ENCODE measurements around the gene OTX2. TPM values are rescaled to one million over a fixed set of nuclear protein-coding genes. Genes with fewer than 3 reads are reported as not detected.

OTX2 gene
- total RNA-seq, 4 donors from 2014 or later = not detected

DNA sequence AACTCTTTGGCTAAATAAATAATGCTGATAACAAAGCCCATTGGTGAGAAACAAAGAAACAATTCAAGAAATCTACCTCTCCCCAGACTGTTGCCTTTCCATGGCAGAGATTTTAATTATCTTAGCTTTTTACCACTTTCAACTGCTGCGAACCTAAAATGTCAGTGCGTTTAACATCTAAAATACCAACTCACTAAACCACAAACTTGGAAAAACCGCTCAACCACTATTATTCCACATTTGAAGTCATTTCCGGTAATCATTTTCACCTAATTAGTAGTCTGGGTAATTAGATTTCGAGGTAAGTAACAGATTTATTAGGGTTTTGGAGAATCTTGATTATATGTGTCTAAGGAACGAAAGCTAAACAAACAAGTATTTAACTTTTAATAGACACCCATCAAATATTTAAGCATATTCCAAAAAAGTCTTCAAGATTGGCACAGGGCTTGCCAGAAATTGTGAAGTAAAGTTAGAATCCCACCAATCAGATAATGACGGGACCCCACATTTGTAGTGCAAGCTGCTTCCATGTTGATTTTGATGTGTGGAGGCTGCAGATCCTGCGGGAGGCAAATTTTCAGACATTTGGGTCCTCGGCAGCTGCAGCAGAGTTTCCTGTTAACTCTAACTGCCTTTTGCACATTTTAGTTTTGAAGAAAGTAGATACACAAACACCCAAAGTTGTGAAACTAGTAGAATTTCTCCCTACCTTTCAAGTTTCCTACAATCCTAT is 4.1 kb downstream of the OTX2 start:
- intact Hi-C loops (cut with DNase I; ENCODE audit: low total_unique reads) = no loop called here
- H3K27me3 ChIP-seq = peaks cover 100% of the 10 kb centered on the region
- no peak overlapping the region for H3K27ac ChIP-seq
- no peaks in the 10 kb centered on the region for H3K36me3 ChIP-seq
- no peak overlapping the region for H3K4me3 ChIP-seq
- TF ChIP-seq POLR2A (IDR thresholded peaks at IDR 0.05) = no peak
- no peak for TF ChIP-seq POLR2AphosphoS5 (IDR thresholded peaks at IDR 0.05)
- TF ChIP-seq, protein P1, sequence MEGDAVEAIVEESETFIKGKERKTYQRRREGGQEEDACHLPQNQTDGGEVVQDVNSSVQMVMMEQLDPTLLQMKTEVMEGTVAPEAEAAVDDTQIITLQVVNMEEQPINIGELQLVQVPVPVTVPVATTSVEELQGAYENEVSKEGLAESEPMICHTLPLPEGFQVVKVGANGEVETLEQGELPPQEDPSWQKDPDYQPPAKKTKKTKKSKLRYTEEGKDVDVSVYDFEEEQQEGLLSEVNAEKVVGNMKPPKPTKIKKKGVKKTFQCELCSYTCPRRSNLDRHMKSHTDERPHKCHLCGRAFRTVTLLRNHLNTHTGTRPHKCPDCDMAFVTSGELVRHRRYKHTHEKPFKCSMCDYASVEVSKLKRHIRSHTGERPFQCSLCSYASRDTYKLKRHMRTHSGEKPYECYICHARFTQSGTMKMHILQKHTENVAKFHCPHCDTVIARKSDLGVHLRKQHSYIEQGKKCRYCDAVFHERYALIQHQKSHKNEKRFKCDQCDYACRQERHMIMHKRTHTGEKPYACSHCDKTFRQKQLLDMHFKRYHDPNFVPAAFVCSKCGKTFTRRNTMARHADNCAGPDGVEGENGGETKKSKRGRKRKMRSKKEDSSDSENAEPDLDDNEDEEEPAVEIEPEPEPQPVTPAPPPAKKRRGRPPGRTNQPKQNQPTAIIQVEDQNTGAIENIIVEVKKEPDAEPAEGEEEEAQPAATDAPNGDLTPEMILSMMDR (IDR thresholded peaks at IDR 0.05) = no peak
- TF ChIP-seq EP300 (IDR thresholded peaks at IDR 0.05; ENCODE audit: low read depth) = no peak
- peaks cover 0 to 14% (median 11%) of the 10 kb centered on the region in 4 donors for H3K4me1 ChIP-seq
- 8 to 9% methylated on average over 7 to 9 of the region's 9 CpGs for WGBS, 2 donors (ENCODE audit: low coverage in 1 of 2)
- no peaks in the 10 kb centered on the region for H3K9me3 ChIP-seq
- no peak for DNase-seq
- in situ Hi-C loops (cut with MboI; ENCODE audit: low pct_ligation_motif_present in 1 of 4, low pct_unique_long_range_greater_than_20kb in 1 of 4, low sequenced_read_pairs in 3 of 4) = no loop called here

DNA sequence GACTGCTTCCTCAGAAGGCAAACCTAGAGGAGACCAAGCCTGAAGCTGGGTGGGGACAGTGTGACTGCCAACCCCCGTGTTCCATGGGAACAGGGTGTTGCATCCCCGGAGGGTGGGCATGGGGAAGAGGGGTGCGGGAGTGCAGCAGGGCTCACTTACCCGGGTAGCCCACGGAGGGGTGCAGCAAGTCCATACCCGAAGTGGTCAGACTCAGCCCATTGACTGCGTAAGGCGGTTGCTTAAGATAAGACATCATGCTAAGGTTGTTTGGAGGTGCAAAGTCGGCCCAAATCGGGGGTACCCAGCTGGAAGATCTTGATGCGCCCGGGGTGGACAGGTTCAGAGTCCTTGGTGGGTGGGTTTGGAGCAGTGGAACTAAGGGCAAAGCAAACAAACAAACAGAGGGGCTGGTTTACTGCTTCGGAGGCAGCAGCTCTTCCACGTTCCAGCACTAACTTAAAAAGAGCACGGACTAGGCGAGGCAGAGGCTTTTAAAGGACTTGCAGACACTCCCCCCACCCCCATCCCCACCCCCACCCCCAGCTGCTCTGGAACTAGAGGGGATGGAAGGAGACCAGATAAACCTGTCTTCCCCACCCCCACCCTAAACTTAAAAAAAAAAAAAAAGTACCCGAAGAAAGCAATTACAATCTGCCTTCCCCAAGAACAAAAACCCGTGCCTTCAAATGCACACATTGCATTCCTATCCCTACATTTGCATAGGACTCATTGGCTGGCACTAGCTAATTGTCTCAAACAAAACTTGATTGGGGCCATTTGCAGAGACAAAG is 4.9 kb downstream of the OTX2 start:
- H3K4me3 ChIP-seq = no peak overlapping the region
- TF ChIP-seq, protein P1 (IDR thresholded peaks at IDR 0.05) = no peak
- TF ChIP-seq EP300 (IDR thresholded peaks at IDR 0.05; ENCODE audit: low read depth) (no peak), POLR2AphosphoS5 (IDR thresholded peaks at IDR 0.05) (no peak), POLR2A (IDR thresholded peaks at IDR 0.05) (no peak)

DNA sequence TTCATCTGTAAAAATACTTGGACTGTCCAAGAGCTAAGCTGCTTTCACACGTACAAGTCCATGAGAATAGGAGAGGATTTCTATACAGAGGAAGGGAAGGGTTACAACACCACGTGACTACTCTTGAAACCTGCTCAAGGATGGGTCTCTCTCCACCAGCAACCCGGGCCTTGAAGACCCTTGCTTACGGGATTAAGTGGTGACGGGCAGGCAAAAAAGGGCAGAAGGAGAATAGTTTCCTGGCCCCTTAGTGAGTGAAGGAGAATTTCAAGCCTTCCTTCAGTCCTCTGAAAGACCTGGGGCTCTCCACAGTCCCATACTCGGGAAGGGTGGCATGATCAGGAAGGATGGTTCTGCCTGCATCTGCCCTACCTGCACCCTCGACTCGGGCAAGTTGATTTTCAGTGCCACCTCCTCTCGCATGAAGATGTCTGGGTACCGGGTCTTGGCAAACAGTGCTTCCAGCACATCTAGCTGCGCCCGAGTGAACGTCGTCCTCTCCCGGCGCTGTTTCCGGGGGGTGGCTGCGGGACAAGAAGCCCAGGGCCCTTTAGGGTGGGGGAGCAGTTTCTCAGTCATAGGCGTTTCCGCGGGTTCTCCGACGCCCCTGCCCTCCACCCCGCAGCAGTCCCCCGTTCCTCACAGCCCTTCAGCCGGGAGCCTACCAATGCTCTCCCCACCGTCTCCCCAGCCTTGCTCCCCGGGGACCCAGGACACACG is 6.3 kb downstream of the OTX2 start:
- intact Hi-C loops (cut with DNase I; ENCODE audit: low total_unique reads) (no loop called here), in situ Hi-C loops (cut with MboI; ENCODE audit: low pct_ligation_motif_present in 1 of 4, low pct_unique_long_range_greater_than_20kb in 1 of 4, low sequenced_read_pairs in 3 of 4) (no loop called here)
- no peak for DNase-seq
- Histone ChIP-seq H3K4me3 (no peak overlapping the region), H3K27me3 (peaks cover 100% of the 10 kb centered on the region), H3K4me1 (peaks cover 0 to 8% (median 6%) of the 10 kb centered on the region in 4 donors), H3K27ac (no peak overlapping the region), H3K36me3 (no peaks in the 10 kb centered on the region), H3K9me3 (no peaks in the 10 kb centered on the region)
- TF ChIP-seq, protein P1 (IDR thresholded peaks at IDR 0.05) = no peak
- no peak for TF ChIP-seq POLR2AphosphoS5 (IDR thresholded peaks at IDR 0.05)
- no peak for TF ChIP-seq EP300 (IDR thresholded peaks at IDR 0.05; ENCODE audit: low read depth)
- TF ChIP-seq POLR2A (IDR thresholded peaks at IDR 0.05) = no peak
- 0 to 13% methylated on average over 3 to 29 of the region's 29 CpGs for WGBS, 2 donors (ENCODE audit: low coverage in 1 of 2)

More for the DNA sequence above, 4.9 kb downstream of the OTX2 start:
- no peaks in the 10 kb centered on the region for H3K9me3 ChIP-seq
- no peaks in the 10 kb centered on the region for H3K36me3 ChIP-seq
- H3K27me3 ChIP-seq = peaks cover 100% of the 10 kb centered on the region
- H3K27ac ChIP-seq = no peak overlapping the region
- intact Hi-C loops (cut with DNase I; ENCODE audit: low total_unique reads) = no loop called here
- WGBS, 2 donors (ENCODE audit: low coverage in 1 of 2) = 0 to 18% methylated on average over 3 to 18 of the region's 18 CpGs
- no peak for DNase-seq
- in situ Hi-C loops (cut with MboI; ENCODE audit: low pct_ligation_motif_present in 1 of 4, low pct_unique_long_range_greater_than_20kb in 1 of 4, low sequenced_read_pairs in 3 of 4) = no loop called here
- H3K4me1 ChIP-seq = peaks cover 0 to 14% (median 11%) of the 10 kb centered on the region in 4 donors

DNA sequence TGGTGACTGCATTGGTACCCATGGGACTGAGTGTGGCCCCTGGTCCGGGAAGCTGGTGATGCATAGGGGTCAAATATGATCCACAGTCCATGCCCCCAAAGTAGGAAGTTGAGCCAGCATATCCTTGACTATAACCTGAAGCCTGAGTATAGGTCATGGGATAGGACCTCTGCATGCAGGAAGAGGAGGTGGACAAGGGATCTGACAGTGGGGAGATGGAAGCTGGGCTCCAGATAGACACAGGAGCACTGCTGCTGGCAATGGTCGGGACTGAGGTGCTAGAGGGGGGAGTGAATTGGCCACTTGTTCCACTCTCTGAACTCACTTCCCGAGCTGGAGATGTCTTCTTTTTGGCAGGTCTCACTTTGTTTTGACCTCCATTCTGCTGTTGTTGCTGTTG is 8.4 kb downstream of the OTX2 start:
- 55% methylated on average over 3 of the region's 3 CpGs; no CpG with 5 or more reads in 1 of the 2 donors for WGBS, 2 donors (ENCODE audit: low coverage in 1 of 2)
- intact Hi-C loops (cut with DNase I; ENCODE audit: low total_unique reads) = no loop called here
- peaks cover 100% of the 10 kb centered on the region for H3K27me3 ChIP-seq

More for the DNA sequence above, 8.4 kb downstream of the OTX2 start:
- Histone ChIP-seq H3K9me3 (no peaks in the 10 kb centered on the region), H3K27ac (no peak overlapping the region), H3K4me3 (no peak overlapping the region), H3K36me3 (no peaks in the 10 kb centered on the region), H3K4me1 (peaks cover 5 to 18% (median 13%) of the 10 kb centered on the region in 4 donors)
- no peak for DNase-seq
- in situ Hi-C loops (cut with MboI; ENCODE audit: low pct_ligation_motif_present in 1 of 4, low pct_unique_long_range_greater_than_20kb in 1 of 4, low sequenced_read_pairs in 3 of 4) = no loop called here
- TF ChIP-seq POLR2A (IDR thresholded peaks at IDR 0.05) = no peak
- TF ChIP-seq, protein P1 (IDR thresholded peaks at IDR 0.05) = no peak

Measured in transverse colon (tissue), 4 donors.